ENCODE results near the gene RASL12.

- TF ChIP-seq CTCF (IDR thresholded peaks at IDR 0.05) (peak in 2 of 12 donors; percentile 2 to 6), POLR2A (IDR thresholded peaks at IDR 0.05) (no peak)
Measured at GRCh38 chr15:65101891-65102708, 34.3 kb upstream of the RASL12 start.
